DND-41 (cell line): ENCODE results near the gene APBB2.

Experiments used
- ATAC-seq: fragments of 200-7000 bp; cut with Tn5 transposase; 3 replicates; pipeline ENCODE4 v1.9.1; 2021; ENCODE audit warnings: low read depth; ENCODE audit not compliant: insufficient read depth
- DNase-seq: peaks from one replicate; pipeline ENCODE4 v3.0.0-alpha.2; 2020
- H2AFZ ChIP-seq: 2 replicates; pipeline ENCODE4 v1.6.0; 2012; ENCODE audit warnings: low read depth, low read length
- H3K27ac ChIP-seq: 2 replicates; pipeline ENCODE4 v1.5.1; 2012; ENCODE audit warnings: low read length, inconsistent platforms
- H3K27me3 ChIP-seq: fragments of 200-600 bp; sonication (generic); 2 replicates; pipeline ENCODE4 v1.6.0; 2012; ENCODE audit warnings: low read length, mild to moderate bottlenecking, inconsistent platforms; ENCODE audit not compliant: insufficient read depth, poor library complexity
- H3K36me3 ChIP-seq: 2 replicates; pipeline ENCODE4 v1.5.1; 2012; ENCODE audit warnings: low read length, inconsistent platforms; ENCODE audit not compliant: insufficient read depth
- H3K4me1 ChIP-seq: 2 replicates; pipeline ENCODE4 v1.5.1; 2012; ENCODE audit warnings: mild to moderate bottlenecking, low read length; ENCODE audit not compliant: insufficient read depth
- H3K4me2 ChIP-seq: 2 replicates; pipeline ENCODE4 v1.6.0; 2012; ENCODE audit warnings: mild to moderate bottlenecking, moderate library complexity, low read length, inconsistent platforms; ENCODE audit not compliant: insufficient read depth
- H3K4me3 ChIP-seq, 2 experiments: fragments of 200-600 bp in 1 of 2; shearing (Covaris generic) in 1 of 2; 2 replicates each; pipeline ENCODE4 v1.5.1; 2012 to 2016; ENCODE audit warnings: inconsistent platforms in 2 of 2, low read length in 2 of 2, mild to moderate bottlenecking in 2 of 2, low read depth in 1 of 2, moderate library complexity in 1 of 2
- H3K79me2 ChIP-seq: 2 replicates; pipeline ENCODE4 v1.6.0; 2012; ENCODE audit warnings: low read length, inconsistent platforms; ENCODE audit not compliant: insufficient read depth
- H3K9ac ChIP-seq: 2 replicates; pipeline ENCODE4 v1.6.0; 2012; ENCODE audit warnings: low read depth, mild to moderate bottlenecking, inconsistent platforms, low read length, moderate library complexity
- H3K9me3 ChIP-seq: 2 replicates; pipeline ENCODE4 v1.5.1; 2012; ENCODE audit warnings: low read length, moderate library complexity, mild to moderate bottlenecking, inconsistent platforms; ENCODE audit not compliant: insufficient read depth, severe bottlenecking
- H4K20me1 ChIP-seq: 2 replicates; pipeline ENCODE4 v1.6.0; 2012; ENCODE audit warnings: low read length; ENCODE audit not compliant: insufficient read depth
- CTCF ChIP-seq: IDR thresholded peaks from 2 replicates; pipeline ENCODE4 v1.5.1; 2012; ENCODE audit warnings: borderline replicate concordance, low read length, moderate library complexity, mild to moderate bottlenecking; ENCODE audit not compliant: poor library complexity, severe bottlenecking; ENCODE audit errors: extremely low read depth
- EZH2 ChIP-seq: IDR thresholded peaks from 3 replicates; pipeline ENCODE4 v1.6.1; 2012; ENCODE audit warnings: borderline replicate concordance, low read depth, mild to moderate bottlenecking, moderate library complexity, low read length, inconsistent platforms; ENCODE audit not compliant: severe bottlenecking

Gene APBB2

DNA sequence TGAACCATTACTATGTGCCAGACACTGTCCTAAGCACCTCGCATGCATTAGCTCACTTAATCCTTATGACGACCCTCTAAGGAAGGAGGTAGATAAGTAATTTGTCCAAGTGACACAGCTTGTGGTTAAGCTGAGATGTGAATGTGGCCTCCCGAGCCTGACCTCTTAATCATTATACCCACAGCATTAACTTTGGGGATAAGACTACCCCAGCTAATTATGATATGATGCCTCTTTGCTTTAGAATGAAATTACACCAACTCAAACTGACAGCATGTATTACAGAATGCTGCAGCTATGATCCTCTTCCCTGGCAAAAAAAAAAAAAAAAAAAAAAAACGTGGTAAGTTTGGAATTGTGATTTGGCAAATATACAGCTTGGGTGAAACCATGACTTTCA lies 53.5 kb downstream of the APBB2 start:
- Histone ChIP-seq H3K79me2 (no peaks in the 10 kb centered on the region), H3K9me3 (no peaks in the 10 kb centered on the region), H2AFZ (no peak overlapping the region), H4K20me1 (no peaks in the 10 kb centered on the region), H3K36me3 (no peaks in the 10 kb centered on the region), H3K27me3 (no peaks in the 10 kb centered on the region), H3K27ac (no peak overlapping the region), H3K4me1 (no peaks in the 10 kb centered on the region), H3K4me2 (no peak overlapping the region), H3K4me3 (no peak overlapping the region), H3K9ac (no peak overlapping the region)
- no peak for DNase-seq
- TF ChIP-seq EZH2 = no peak
- ATAC-seq = no peak

DNA sequence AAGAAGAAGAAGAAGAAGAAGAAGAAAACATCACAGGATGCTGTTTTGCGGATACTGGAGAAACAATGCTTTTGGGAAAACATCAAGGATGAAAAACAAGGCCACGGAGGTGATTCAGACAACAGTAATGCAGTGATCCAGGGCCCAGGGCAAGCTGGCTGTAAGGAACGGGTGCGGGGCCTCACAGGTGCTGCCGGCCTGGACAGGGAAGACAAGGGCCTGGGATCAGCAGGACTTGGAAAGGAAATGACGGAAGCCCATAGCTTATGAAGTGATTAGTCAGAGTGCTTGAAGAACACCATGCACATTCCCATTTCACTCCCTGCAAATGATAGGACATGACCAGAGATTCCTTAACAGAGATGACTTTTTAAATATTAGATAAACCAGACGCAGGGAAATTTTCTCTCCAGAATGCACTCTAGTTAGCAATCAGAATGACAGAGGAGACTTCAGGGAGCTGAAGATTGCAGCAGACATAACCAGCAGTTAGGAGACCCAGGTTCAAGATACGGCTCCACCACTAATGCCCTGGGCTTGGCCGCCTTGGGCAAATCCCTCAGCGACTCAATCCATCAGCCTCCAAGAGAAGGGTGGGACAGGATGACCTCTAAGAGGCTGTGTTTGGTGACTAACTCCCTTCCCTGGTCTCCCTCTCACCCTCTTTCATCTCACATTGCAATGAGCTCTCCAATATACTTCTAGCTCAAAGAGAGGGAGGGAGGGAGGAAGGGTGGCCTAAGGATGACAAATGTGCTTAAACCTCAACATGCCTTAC lies 54.1 kb downstream of the APBB2 start:
- no peaks in the 10 kb centered on the region for H4K20me1 ChIP-seq
- DNase-seq (no peak), ATAC-seq (no peak)
- H3K27ac ChIP-seq = no peak overlapping the region
- no peak overlapping the region for H3K4me2 ChIP-seq
- TF ChIP-seq EZH2 (no peak), CTCF (no peak)
- no peaks in the 10 kb centered on the region for H3K79me2 ChIP-seq
- no peaks in the 10 kb centered on the region for H3K9me3 ChIP-seq
- H2AFZ ChIP-seq = no peak overlapping the region
- no peak overlapping the region for H3K4me3 ChIP-seq
- H3K27me3 ChIP-seq = no peaks in the 10 kb centered on the region
- H3K36me3 ChIP-seq = no peaks in the 10 kb centered on the region
- no peaks in the 10 kb centered on the region for H3K4me1 ChIP-seq
- H3K9ac ChIP-seq = no peak overlapping the region

DNA sequence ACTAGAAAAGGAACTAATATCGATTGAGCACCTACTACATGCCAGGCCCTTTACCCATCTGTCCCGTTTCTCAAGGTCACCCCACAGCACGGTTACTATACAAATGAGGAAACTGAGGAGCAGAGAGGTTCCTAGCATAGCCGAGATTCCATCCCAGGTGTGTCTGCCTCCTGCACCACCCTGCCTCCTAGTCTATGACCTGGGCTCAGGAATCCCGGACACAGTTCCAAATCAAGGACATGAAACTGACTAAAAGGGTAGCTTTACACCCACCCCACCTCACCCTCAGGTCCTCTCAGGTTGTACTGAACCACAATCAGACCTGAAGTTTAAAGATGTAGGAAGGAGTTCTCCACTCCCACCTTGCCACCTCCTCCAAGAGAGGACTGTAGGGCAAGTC lies 55.6 kb downstream of the APBB2 start:
- no peaks in the 10 kb centered on the region for H3K36me3 ChIP-seq
- H3K4me1 ChIP-seq = no peaks in the 10 kb centered on the region
- no peak overlapping the region for H3K4me3 ChIP-seq
- TF ChIP-seq CTCF = no peak
- no peaks in the 10 kb centered on the region for H3K79me2 ChIP-seq
- H2AFZ ChIP-seq = no peak overlapping the region
- H3K9me3 ChIP-seq = no peaks in the 10 kb centered on the region
- ATAC-seq = no peak
- H4K20me1 ChIP-seq = no peaks in the 10 kb centered on the region
- no peak for DNase-seq
- no peaks in the 10 kb centered on the region for H3K27me3 ChIP-seq
- H3K27ac ChIP-seq = no peak overlapping the region
- no peak overlapping the region for H3K9ac ChIP-seq
- H3K4me2 ChIP-seq = no peak overlapping the region

DNA sequence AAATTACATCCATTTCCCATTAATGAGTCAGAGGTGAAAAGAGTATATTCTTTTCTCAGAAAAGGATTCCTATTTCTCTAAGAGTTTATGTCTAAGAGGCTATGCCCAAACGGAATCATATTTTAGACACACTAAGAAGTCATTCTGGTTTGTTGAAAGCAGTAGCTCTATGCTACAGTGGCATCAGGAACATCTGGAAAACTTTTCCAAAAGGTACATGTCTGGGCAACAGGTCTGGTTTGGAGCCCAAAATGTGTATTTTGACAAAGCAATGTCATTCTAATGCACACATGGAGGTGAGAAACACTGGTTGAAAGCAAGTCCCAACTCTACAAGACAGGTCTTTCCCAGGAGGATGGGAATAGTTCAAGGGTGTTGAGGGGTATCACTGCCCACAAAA lies 56.1 kb downstream of the APBB2 start:
- TF ChIP-seq EZH2 (no peak), CTCF (no peak)
- H3K4me3 ChIP-seq = no peak overlapping the region
- no peaks in the 10 kb centered on the region for H3K27me3 ChIP-seq
- no peak for DNase-seq
- H2AFZ ChIP-seq = no peak overlapping the region
- H3K9me3 ChIP-seq = no peaks in the 10 kb centered on the region
- H3K27ac ChIP-seq = no peak overlapping the region
- no peaks in the 10 kb centered on the region for H3K79me2 ChIP-seq
- H3K9ac ChIP-seq = no peak overlapping the region
- H4K20me1 ChIP-seq = no peaks in the 10 kb centered on the region
- H3K36me3 ChIP-seq = no peaks in the 10 kb centered on the region
- no peaks in the 10 kb centered on the region for H3K4me1 ChIP-seq
- H3K4me2 ChIP-seq = no peak overlapping the region
- ATAC-seq = no peak
